Aorta (tissue), 5 donors: ENCODE results near the gene KCNJ9. TPM values are rescaled to one million over a fixed set of nuclear protein-coding genes. Genes with fewer than 3 reads are reported as not detected.
"Not testable (repeated sequence)": the region's sequence is repeated elsewhere in the genome, so short reads cannot be mapped to it uniquely, and the experiment has no call there.

Experiments
- ATAC-seq: fragments of 200-7000 bp; cut with Tn5 transposase; one replicate; pipeline ENCODE4 v1.9.1; 2022; ENCODE audit warnings: moderate library complexity; ENCODE audit not compliant: low FRiP score
- DNase-seq, 2 donors: peaks; one replicate each; pipeline ENCODE4 v3.0.0-alpha.2; 2020
- H3K27ac ChIP-seq, 2 donors: one replicate each; pipeline ENCODE4 v1.5.1; 2013; ENCODE audit warnings: low read length in 2 of 2, mild to moderate bottlenecking in 2 of 2, moderate library complexity in 2 of 2, control low read depth in 1 of 2, inconsistent platforms in 1 of 2, low read depth in 1 of 2
- H3K27me3 ChIP-seq, 2 donors: one replicate each; pipeline ENCODE4 v1.6.1; 2013; ENCODE audit warnings: control low read depth in 1 of 2, low read length in 1 of 2, mild to moderate bottlenecking in 1 of 2, moderate library complexity in 1 of 2; ENCODE audit not compliant: insufficient read depth in 2 of 2, control insufficient read depth in 1 of 2
- H3K36me3 ChIP-seq, 2 donors: one replicate each; pipeline ENCODE4 v1.6.1; 2013; ENCODE audit warnings: control low read depth in 1 of 2, low read length in 1 of 2, mild to moderate bottlenecking in 1 of 2; ENCODE audit not compliant: insufficient read depth in 2 of 2, control insufficient read depth in 1 of 2
- H3K4me1 ChIP-seq, 2 donors: one replicate each; pipeline ENCODE4 v1.6.1; 2013; ENCODE audit warnings: low read length in 2 of 2, control low read depth in 1 of 2, mild to moderate bottlenecking in 1 of 2, moderate library complexity in 1 of 2; ENCODE audit not compliant: insufficient read depth in 2 of 2, control insufficient read depth in 1 of 2
- H3K4me3 ChIP-seq, 2 donors: one replicate each; pipeline ENCODE4 v1.5.1; 2013; ENCODE audit warnings: low read length in 2 of 2, control low read depth in 1 of 2, mild to moderate bottlenecking in 1 of 2
- H3K9me3 ChIP-seq: one replicate; pipeline ENCODE4 v1.6.1; 2013; ENCODE audit warnings: mild to moderate bottlenecking, low read length; ENCODE audit not compliant: control insufficient read depth
- WGBS, 2 donors: extraction: QIAGEN DNeasy Blood & Tissue Kit; methylation state at CpG; one replicate each; pipeline ENCODE4 v1.1.7; 2013; 5-methylcytosine and 5-hydroxymethylcytosine counted together
- intact Hi-C, 2 donors: fragments of 100-400 bp; cut with DNase I; formaldehyde crosslinking; loops; one replicate each; pipeline versions ENCODE4 v1.14.2 to v1.15.0; 2022
- polyA plus RNA-seq, 2 donors: library from polyadenylated mRNA; stranded (reverse); fragments of 200-250 nt; gene quantifications; one replicate each; pipeline ENCODE4 v1.2.3, GENCODE V29; 2013
- total RNA-seq, 2 donors: library from RNA; stranded (reverse); fragmentation: NEBNext Ultra II Directional; extraction: Animal tissue kit (Norgen Biotek cat#: 25700); gene quantifications; one replicate each; pipeline ENCODE4 v1.2.1, GENCODE V29; 2021
- donor health status: healthy with polysubstance abuse.
- donor health status: Bipolar disorder and iron deficiency.
- donor health status: DM: no; HTN: no; CAD: no.
- donor health status: DM: no; HTN: no; CAD: no.
- donor health status: DM: yes; HTN: yes; CAD: no.

The KCNJ9 gene
- total and polyA plus RNA-seq, 4 donors: not detected

GRCh38 chr1:160103658-160104408, 22.5 kb downstream of the KCNJ9 start:
- WGBS, 2 donors: 7 to 15% methylated on average over 6 of the region's 6 CpGs
- H3K36me3 ChIP-seq: no peaks in the 10 kb centered on the region
- no peaks in the 10 kb centered on the region for H3K4me1 ChIP-seq
- DNase-seq (no peak), ATAC-seq (no peak)
- H3K9me3 ChIP-seq: no peaks in the 10 kb centered on the region
- no peak overlapping the region for H3K4me3 ChIP-seq
- H3K27me3 ChIP-seq: no peaks in the 10 kb centered on the region
- H3K27ac ChIP-seq: peak overlapping the region in 1 of 2 donors; percentile 52
- intact Hi-C loops: loop anchor here in 1 of 2 donors (5.0 kb wide), 3 partner anchors 88 to 188 kb away; partner anchors contain the start of gene CASQ1

- H3K4me1 ChIP-seq: no peaks in the 10 kb centered on the region
- no peaks in the 10 kb centered on the region for H3K27me3 ChIP-seq
- H3K9me3 ChIP-seq: no peaks in the 10 kb centered on the region
- intact Hi-C loops: loop anchor here in 1 of 2 donors (5.0 kb wide), 3 partner anchors 88 to 188 kb away; partner anchors contain the start of gene CASQ1
- H3K4me3 ChIP-seq: no peak overlapping the region
- H3K36me3 ChIP-seq: no peaks in the 10 kb centered on the region
- ATAC-seq (no peak), DNase-seq (no peak)
- 6 to 14% methylated on average over 3 of the region's 3 CpGs for WGBS, 2 donors
- peak overlapping the region in 1 of 2 donors; percentile 23 for H3K27ac ChIP-seq
Observed at GRCh38 chr1:160104486-160104885, 23.1 kb downstream of the KCNJ9 start.

GRCh38 chr1:160105155-160105554, 23.8 kb downstream of the KCNJ9 start:
- intact Hi-C loops: no loop called here
- H3K27ac ChIP-seq: no peak overlapping the region
- H3K4me3 ChIP-seq: no peak overlapping the region
- no peak for ATAC-seq
- no peak for DNase-seq
- H3K36me3 ChIP-seq: no peaks in the 10 kb centered on the region
- 97 to 98% methylated on average over 5 of the region's 5 CpGs for WGBS, 2 donors
- no peaks in the 10 kb centered on the region for H3K9me3 ChIP-seq
- H3K4me1 ChIP-seq: no peaks in the 10 kb centered on the region
- H3K27me3 ChIP-seq: no peaks in the 10 kb centered on the region

GRCh38 chr1:160107512-160107911, 26.2 kb downstream of the KCNJ9 start:
- intact Hi-C loops: no loop called here
- Histone ChIP-seq H3K9me3 (no peaks in the 10 kb centered on the region), H3K27ac (no peak overlapping the region), H3K27me3 (no peaks in the 10 kb centered on the region), H3K4me3 (no peak overlapping the region), H3K4me1 (no peaks in the 10 kb centered on the region), H3K36me3 (no peaks in the 10 kb centered on the region)
- 98 to 100% methylated on average over 1 of the region's 1 CpG for WGBS, 2 donors
- DNase-seq (no peak), ATAC-seq (no peak)

- WGBS, 2 donors: 23 to 28% methylated on average over 6 of the region's 6 CpGs
- Histone ChIP-seq H3K9me3 (no peaks in the 10 kb centered on the region), H3K36me3 (no peaks in the 10 kb centered on the region), H3K27ac (no peak overlapping the region), H3K4me1 (no peaks in the 10 kb centered on the region), H3K27me3 (no peaks in the 10 kb centered on the region), H3K4me3 (no peak overlapping the region)
- intact Hi-C loops: no loop called here
- DNase-seq (no peak), ATAC-seq (no peak)
Observed at GRCh38 chr1:160108888-160109662, 27.7 kb downstream of the KCNJ9 start.

GRCh38 chr1:160109686-160110085, 28.3 kb downstream of the KCNJ9 start:
- H3K27ac ChIP-seq: no peak overlapping the region
- DNase-seq: no peak
- H3K4me3 ChIP-seq: no peak overlapping the region
- no peaks in the 10 kb centered on the region for H3K9me3 ChIP-seq
- H3K27me3 ChIP-seq: no peaks in the 10 kb centered on the region
- intact Hi-C loops: no loop called here
- WGBS, 2 donors: 51 to 63% methylated on average over 4 of the region's 4 CpGs
- no peaks in the 10 kb centered on the region for H3K4me1 ChIP-seq
- no peaks in the 10 kb centered on the region for H3K36me3 ChIP-seq
- no peak for ATAC-seq

GRCh38 chr1:160111462-160111861, 30.1 kb downstream of the KCNJ9 start:
- ATAC-seq, intact Hi-C loops, H3K4me1 ChIP-seq, H3K4me3 ChIP-seq, H3K36me3 ChIP-seq, H3K9me3 ChIP-seq, H3K27ac ChIP-seq, DNase-seq, H3K27me3 ChIP-seq: not testable (repeated sequence)
- 70 to 89% methylated on average over 10 of the region's 10 CpGs for WGBS, 2 donors

GRCh38 chr1:160112357-160112756, 31.0 kb downstream of the KCNJ9 start:
- DNase-seq (no peak), ATAC-seq (no peak)
- Histone ChIP-seq H3K4me3 (no peak overlapping the region), H3K27ac (no peak overlapping the region), H3K36me3 (no peaks in the 10 kb centered on the region), H3K9me3 (no peaks in the 10 kb centered on the region), H3K27me3 (no peaks in the 10 kb centered on the region), H3K4me1 (no peaks in the 10 kb centered on the region)
- WGBS, 2 donors: 64 to 67% methylated on average over 12 of the region's 12 CpGs
- intact Hi-C loops: no loop called here
